ENCODE data around the gene PCDHGA1.

GRCh38 chr5:141298376-141298775 lies 31.9 kb upstream of the PCDHGA1 start:
- no peak for TF ChIP-seq ZNF596 (tag by site-specific recombination; IDR thresholded peaks at IDR 0.05)
- no peak for TF ChIP-seq ZNF311 (tag by site-specific recombination; IDR thresholded peaks at IDR 0.05; ENCODE audit: borderline replicate concordance)
- TF ChIP-seq CTCF (tag by site-specific recombination; IDR thresholded peaks at IDR 0.05): no peak
- no peak for TF ChIP-seq ZNF175 (tag by site-specific recombination; IDR thresholded peaks at IDR 0.05)
- no peak for TF ChIP-seq ZNF707 (tag by site-specific recombination; IDR thresholded peaks at IDR 0.05)
- TF ChIP-seq ZNF24 (tag by site-specific recombination; IDR thresholded peaks at IDR 0.05): no peak
- no peak for TF ChIP-seq ZNF610 (tag by site-specific recombination; IDR thresholded peaks at IDR 0.05; ENCODE audit: borderline replicate concordance)
- TF ChIP-seq ZNF394 (tag by site-specific recombination; IDR thresholded peaks at IDR 0.05; ENCODE audit: borderline replicate concordance): no peak
- TF ChIP-seq ZNF37A (tag by site-specific recombination; IDR thresholded peaks at IDR 0.05): no peak
- TF ChIP-seq MYNN (tag by site-specific recombination; IDR thresholded peaks at IDR 0.05; ENCODE audit: borderline replicate concordance): no peak
- no peak for TF ChIP-seq PRDM10 (tag by site-specific recombination; IDR thresholded peaks at IDR 0.05)
